Mesenchymal stem cell (in vitro differentiated cells and primary cell): ENCODE measurements around the gene HLA-DRB5.

Source experiments
- DNase-seq: peaks from one replicate; pipeline ENCODE4 v3.0.0-alpha.2; 2013
- H2AFZ ChIP-seq: one replicate; pipeline ENCODE4 v1.6.1; 2013; ENCODE audit warnings: low read depth, mild to moderate bottlenecking, control low read depth, inconsistent platforms, low read length, moderate library complexity
- H2AK5ac ChIP-seq: 2 replicates; pipeline ENCODE4 v1.6.1; 2013; ENCODE audit warnings: low read length, moderate library complexity, mild to moderate bottlenecking, inconsistent platforms; ENCODE audit not compliant: severe bottlenecking
- H2BK120ac ChIP-seq: one replicate; pipeline ENCODE4 v1.6.1; 2013; ENCODE audit warnings: low read depth, mild to moderate bottlenecking, inconsistent platforms, low read length, moderate library complexity
- H2BK12ac ChIP-seq, 2 experiments: one replicate each; pipeline ENCODE4 v1.6.1; 2013; ENCODE audit warnings: inconsistent platforms in 2 of 2, low read length in 2 of 2, mild to moderate bottlenecking in 2 of 2, moderate library complexity in 2 of 2, control low read depth in 1 of 2
- H2BK15ac ChIP-seq: one replicate; pipeline ENCODE4 v1.6.1; 2013; ENCODE audit warnings: mild to moderate bottlenecking, low read depth, inconsistent platforms; ENCODE audit not compliant: poor library complexity, severe bottlenecking
- H2BK5ac ChIP-seq: 2 replicates; pipeline ENCODE4 v1.6.1; 2013; ENCODE audit warnings: low read depth, mild to moderate bottlenecking, low read length, control low read depth, inconsistent platforms; ENCODE audit not compliant: poor library complexity, severe bottlenecking
- H3K14ac ChIP-seq, 2 experiments: one replicate each; pipeline ENCODE4 v1.6.1; 2013; ENCODE audit warnings: inconsistent platforms in 2 of 2, low read length in 2 of 2, control low read depth in 1 of 2, mild to moderate bottlenecking in 1 of 2, moderate library complexity in 1 of 2
- H3K18ac ChIP-seq, 2 experiments: one replicate each; pipeline ENCODE4 v1.6.1; 2013; ENCODE audit warnings: inconsistent platforms in 2 of 2, low read length in 2 of 2, control low read depth in 1 of 2, low read depth in 1 of 2, mild to moderate bottlenecking in 1 of 2
- H3K23ac ChIP-seq, 2 experiments: one replicate each; pipeline ENCODE4 v1.6.1; 2013; ENCODE audit warnings: inconsistent platforms in 2 of 2, low read length in 2 of 2, mild to moderate bottlenecking in 2 of 2, moderate library complexity in 2 of 2, control low read depth in 1 of 2
- H3K27ac ChIP-seq: 2 replicates; pipeline ENCODE4 v1.5.1; 2013; ENCODE audit warnings: mild to moderate bottlenecking, moderate library complexity, low read length, control low read depth, inconsistent platforms; ENCODE audit not compliant: poor library complexity, severe bottlenecking
- H3K27me3 ChIP-seq, 2 experiments: 2 replicates each; pipeline versions ENCODE4 v1.6.1 to v1.7.0; 2013; ENCODE audit warnings: low read length in 2 of 2, mild to moderate bottlenecking in 2 of 2, moderate library complexity in 2 of 2, control low read depth in 1 of 2, inconsistent platforms in 1 of 2; ENCODE audit not compliant: control insufficient read depth in 1 of 2, insufficient read depth in 1 of 2
- H3K36me3 ChIP-seq, 2 experiments: 2 replicates each; pipeline versions ENCODE4 v1.6.1 to v1.7.0; 2013; ENCODE audit warnings: low read length in 2 of 2, control low read depth in 1 of 2, inconsistent platforms in 1 of 2, low read depth in 1 of 2, mild to moderate bottlenecking in 1 of 2; ENCODE audit not compliant: insufficient read depth in 2 of 2, control insufficient read depth in 1 of 2
- H3K4ac ChIP-seq, 2 experiments: one replicate each; pipeline ENCODE4 v1.6.1; 2013; ENCODE audit warnings: inconsistent platforms in 2 of 2, low read length in 2 of 2, mild to moderate bottlenecking in 2 of 2, moderate library complexity in 2 of 2, control low read depth in 1 of 2, low read depth in 1 of 2
- H3K4me1 ChIP-seq: 2 replicates; pipeline ENCODE4 v1.6.1; 2013; ENCODE audit warnings: low read depth, low read length, control low read depth; ENCODE audit not compliant: control insufficient read depth, insufficient read depth
- H3K4me2 ChIP-seq: 2 replicates; pipeline ENCODE4 v1.6.1; 2013; ENCODE audit warnings: low read length, mild to moderate bottlenecking, inconsistent platforms; ENCODE audit not compliant: poor library complexity, severe bottlenecking
- H3K4me3 ChIP-seq, 2 experiments: 2 replicates each; pipeline versions ENCODE4 v1.5.1 to v1.7.0; 2013; ENCODE audit warnings: low read length in 2 of 2, mild to moderate bottlenecking in 2 of 2, control low read depth in 1 of 2, low read depth in 1 of 2; ENCODE audit not compliant: insufficient read depth in 1 of 2
- H3K79me1 ChIP-seq: replicated peaks from 2 replicates; pipeline ENCODE4 v1.6.1; 2013; ENCODE audit warnings: mild to moderate bottlenecking, control low read depth, low read length, inconsistent platforms; ENCODE audit not compliant: poor library complexity, severe bottlenecking
- H3K9ac ChIP-seq: 2 replicates; pipeline ENCODE4 v1.7.0; 2013; ENCODE audit warnings: mild to moderate bottlenecking, low read length, moderate library complexity
- H3K9me3 ChIP-seq: 2 replicates; pipeline ENCODE4 v1.7.0; 2013; ENCODE audit warnings: mild to moderate bottlenecking, low read length; ENCODE audit not compliant: control insufficient read depth
- H4K8ac ChIP-seq: one replicate; pipeline ENCODE4 v1.6.1; 2013; ENCODE audit warnings: inconsistent platforms, mild to moderate bottlenecking, low read length, moderate library complexity
- H4K91ac ChIP-seq: one replicate; pipeline ENCODE4 v1.6.1; 2013; ENCODE audit warnings: mild to moderate bottlenecking, low read length, inconsistent platforms
- WGBS: methylation state at CpG from one replicate; pipeline ENCODE4 v1.1.7; 2013; ENCODE audit warnings: mixed read lengths; 5-methylcytosine and 5-hydroxymethylcytosine counted together

HLA-DRB5 gene

DNA sequence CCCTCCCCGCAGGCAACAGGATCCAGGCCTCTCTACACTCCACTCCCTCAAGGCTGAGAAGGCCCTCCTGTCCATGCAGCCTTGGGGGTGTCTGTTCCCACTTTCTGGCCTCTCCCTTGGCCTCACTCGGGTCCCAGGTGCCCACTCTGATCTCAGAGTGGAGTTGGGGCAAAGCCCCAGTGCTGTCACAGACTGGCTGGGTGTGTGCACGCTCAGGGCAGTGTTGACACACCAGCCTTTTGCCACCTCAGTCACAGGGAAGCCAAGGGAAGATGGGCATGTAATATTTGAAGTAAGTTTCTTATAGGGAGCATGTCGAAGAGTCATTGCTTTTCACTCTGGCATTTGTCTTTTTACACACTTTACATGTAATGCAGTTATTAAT lies 45.5 kb downstream of the HLA-DRB5 start:
- H3K27ac ChIP-seq: no peak overlapping the region
- no peak overlapping the region for H4K8ac ChIP-seq
- no peaks in the 10 kb centered on the region for H3K4me1 ChIP-seq
- no peak overlapping the region for H3K4ac ChIP-seq
- no peak overlapping the region for H3K4me3 ChIP-seq
- no peak overlapping the region for H2AK5ac ChIP-seq
- DNase-seq: no peak
- H3K4me2 ChIP-seq: no peak overlapping the region
- 57% methylated on average over 3 of the region's 4 CpGs for WGBS
- H3K9ac ChIP-seq: no peak overlapping the region
- H3K36me3 ChIP-seq: no peaks in the 10 kb centered on the region
- H2BK5ac ChIP-seq: no peak overlapping the region
- no peak overlapping the region for H2BK15ac ChIP-seq
- no peak overlapping the region for H3K14ac ChIP-seq
- H3K27me3 ChIP-seq: peaks cover 0 to 19% of the 10 kb centered on the region in 2 experiments
- H3K23ac ChIP-seq: no peak overlapping the region
- no peak overlapping the region for H2BK120ac ChIP-seq
- no peaks in the 10 kb centered on the region for H3K79me1 ChIP-seq
- H4K91ac ChIP-seq: no peak overlapping the region
- no peaks in the 10 kb centered on the region for H3K9me3 ChIP-seq
- no peak overlapping the region for H3K18ac ChIP-seq
- no peak overlapping the region for H2AFZ ChIP-seq
- no peak overlapping the region for H2BK12ac ChIP-seq

DNA sequence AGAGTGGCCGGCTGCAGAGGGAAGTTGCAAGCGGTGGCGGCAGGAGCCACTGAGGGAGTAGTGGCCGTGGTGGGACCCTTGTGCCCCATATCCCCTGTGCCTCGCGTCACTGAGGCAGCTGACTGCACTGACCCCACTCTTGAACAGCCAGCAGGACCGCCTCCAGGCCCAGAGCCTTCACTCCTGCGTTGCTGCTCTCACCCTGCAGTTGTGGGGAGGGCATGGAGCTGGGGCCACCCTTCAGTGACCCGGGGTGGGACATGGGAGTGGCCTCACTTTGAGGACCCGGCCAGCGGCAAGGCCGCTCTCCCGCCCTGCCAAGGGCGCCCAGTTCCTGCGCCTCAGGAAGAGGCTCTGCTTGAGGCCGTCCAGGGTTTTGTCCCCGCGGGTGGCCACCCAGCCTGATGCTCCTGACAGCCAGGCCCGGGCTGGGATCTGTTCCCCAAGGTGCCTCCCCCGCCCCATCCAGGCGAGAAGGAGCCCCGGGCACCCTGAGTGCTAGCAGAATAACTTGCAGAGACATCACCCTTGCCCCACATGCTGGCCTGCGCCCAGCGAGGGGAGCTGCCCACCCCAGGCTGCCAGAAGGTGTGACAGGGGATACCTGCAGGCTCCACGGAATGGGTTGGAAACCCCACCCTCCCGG lies 46.0 kb downstream of the HLA-DRB5 start:
- DNase-seq: no peak
- Histone ChIP-seq H3K79me1 (no peaks in the 10 kb centered on the region), H3K23ac (no peak overlapping the region), H3K9ac (no peak overlapping the region), H3K18ac (no peak overlapping the region), H3K36me3 (no peaks in the 10 kb centered on the region), H3K4me1 (no peaks in the 10 kb centered on the region), H4K8ac (no peak overlapping the region), H3K9me3 (no peaks in the 10 kb centered on the region), H2AFZ (no peak overlapping the region), H4K91ac (no peak overlapping the region), H3K4me2 (no peak overlapping the region), H2BK15ac (no peak overlapping the region), H2BK120ac (no peak overlapping the region), H3K27me3 (peaks cover 0 to 23% of the 10 kb centered on the region in 2 experiments), H3K4me3 (no peak overlapping the region), H2BK12ac (no peak overlapping the region), H3K27ac (no peak overlapping the region), H3K14ac (no peak overlapping the region), H2BK5ac (no peak overlapping the region), H2AK5ac (no peak overlapping the region), H3K4ac (no peak overlapping the region)
- WGBS: 73% methylated on average over 26 of the region's 26 CpGs

DNA sequence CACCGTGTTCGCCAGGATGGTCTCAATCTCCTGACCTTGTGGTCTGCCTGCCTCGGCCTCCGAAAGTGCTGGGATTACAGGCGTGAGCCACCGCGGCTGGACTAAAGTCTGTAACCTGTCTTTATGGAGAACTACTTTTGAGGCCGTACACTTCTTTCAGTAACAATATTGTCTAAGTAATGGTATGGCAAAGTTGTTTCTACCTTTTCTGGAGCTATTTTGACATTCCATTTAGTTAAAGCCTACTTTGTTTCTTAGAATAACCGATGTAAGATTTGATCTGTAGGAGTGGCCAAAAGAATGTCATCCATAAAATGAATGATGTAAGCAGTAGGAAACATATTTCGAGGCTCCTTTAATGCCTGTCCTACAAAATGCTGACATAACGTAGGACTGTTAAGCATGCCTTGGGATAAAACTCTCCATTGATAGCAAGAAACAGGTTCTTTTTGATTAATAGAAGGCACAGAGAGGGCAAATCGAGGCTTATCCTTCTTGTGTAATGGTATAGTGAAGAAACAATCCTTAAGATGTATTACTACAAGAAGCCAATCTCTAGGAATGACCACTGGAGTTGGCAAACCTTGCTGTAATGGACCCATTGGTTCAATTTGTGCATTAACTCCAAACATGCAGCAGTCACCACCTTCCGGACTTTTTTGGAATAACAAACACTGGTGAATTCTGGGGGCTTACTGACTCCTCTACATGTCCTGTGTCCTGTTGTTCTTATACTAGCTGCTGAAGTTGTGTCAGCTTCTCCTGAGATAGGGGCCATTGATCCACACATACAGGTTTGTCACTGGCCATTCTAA lies 54.5 kb downstream of the HLA-DRB5 start:
- no peaks in the 10 kb centered on the region for H3K36me3 ChIP-seq
- no peak overlapping the region for H3K4ac ChIP-seq
- H2BK12ac ChIP-seq: no peak overlapping the region
- H2BK5ac ChIP-seq: no peak overlapping the region
- H4K91ac ChIP-seq: no peak overlapping the region
- no peak overlapping the region for H3K4me3 ChIP-seq
- H3K23ac ChIP-seq: no peak overlapping the region
- H3K9ac ChIP-seq: no peak overlapping the region
- DNase-seq: no peak
- peaks cover 7% of the 10 kb centered on the region for H3K9me3 ChIP-seq
- H2BK120ac ChIP-seq: no peak overlapping the region
- no peak overlapping the region for H3K18ac ChIP-seq
- no peak overlapping the region for H3K14ac ChIP-seq
- no peak overlapping the region for H2AFZ ChIP-seq
- no peaks in the 10 kb centered on the region for H3K4me1 ChIP-seq
- H2AK5ac ChIP-seq: no peak overlapping the region
- H4K8ac ChIP-seq: no peak overlapping the region
- 74% methylated on average over 12 of the region's 13 CpGs for WGBS
- peaks cover 0 to 9% of the 10 kb centered on the region in 2 experiments for H3K27me3 ChIP-seq
- no peak overlapping the region for H3K27ac ChIP-seq
- H3K4me2 ChIP-seq: no peak overlapping the region
- no peak overlapping the region for H2BK15ac ChIP-seq
- no peaks in the 10 kb centered on the region for H3K79me1 ChIP-seq
